ENCODE measurements around the gene ZMYM4. TPM values are rescaled to one million over a fixed set of nuclear protein-coding genes. Genes with fewer than 3 reads are reported as not detected.
A peak's percentile ranks its signal among the peaks of the same experiment; 100 is the strongest.

Gene ZMYM4
- total and polyA plus RNA-seq, 7 donors = 4.2 to 46.0 (median 36.7) TPM

- intact Hi-C loops (cut with DNase I) = no loop called here
- Histone ChIP-seq H3K27ac (no peak overlapping the region), H3K36me3 (peaks cover 0 to 7% (median 0%) of the 10 kb centered on the region in 4 donors), H3K4me1 (peaks cover 0 to 4% (median under 1%) of the 10 kb centered on the region in 4 donors), H3K27me3 (no peaks in the 10 kb centered on the region), H3K9me3 (no peaks in the 10 kb centered on the region), H3K4me3 (no peak overlapping the region)
- TF ChIP-seq POLR2A (IDR thresholded peaks at IDR 0.05) = no peak
- no peak for TF ChIP-seq CTCF (IDR thresholded peaks at IDR 0.05)
- no peak for TF ChIP-seq EP300 (IDR thresholded peaks at IDR 0.05)
- no peak for TF ChIP-seq POLR2AphosphoS5 (IDR thresholded peaks at IDR 0.05)
- DNase-seq = no peak
Measured at GRCh38 chr1:35282172-35282571, 13.7 kb downstream of the ZMYM4 start.

- WGBS, 2 donors = 95% methylated on average over 3 of the region's 3 CpGs
- intact Hi-C loops (cut with DNase I) = no loop called here
Measured at GRCh38 chr1:35284852-35285251, 16.3 kb downstream of the ZMYM4 start.

GRCh38 chr1:35285771-35286606, 17.5 kb downstream of the ZMYM4 start:
- TF ChIP-seq POLR2AphosphoS5 (IDR thresholded peaks at IDR 0.05) = no peak
- TF ChIP-seq CTCF (IDR thresholded peaks at IDR 0.05) = no peak
- no peak for TF ChIP-seq POLR2A (IDR thresholded peaks at IDR 0.05)
- no peak for TF ChIP-seq EP300 (IDR thresholded peaks at IDR 0.05)
- no peak overlapping the region for H3K27ac ChIP-seq
- no peak overlapping the region for H3K4me3 ChIP-seq
- intact Hi-C loops (cut with DNase I) = no loop called here
- no peak for DNase-seq
- H3K27me3 ChIP-seq = no peaks in the 10 kb centered on the region
- peaks cover 0 to 25% (median 20%) of the 10 kb centered on the region in 4 donors for H3K4me1 ChIP-seq
- 77 to 97% methylated on average over 5 of the region's 5 CpGs for WGBS, 2 donors
- peaks cover 0 to 15% (median 0%) of the 10 kb centered on the region in 4 donors for H3K36me3 ChIP-seq
- no peaks in the 10 kb centered on the region for H3K9me3 ChIP-seq

More at GRCh38 chr1:35284852-35285251, 16.3 kb downstream of the ZMYM4 start:
- DNase-seq = no peak
- Histone ChIP-seq H3K36me3 (peaks cover 0 to 9% (median 0%) of the 10 kb centered on the region in 4 donors), H3K4me1 (peaks cover 0 to 25% (median 20%) of the 10 kb centered on the region in 4 donors), H3K4me3 (no peak overlapping the region), H3K27ac (no peak overlapping the region), H3K27me3 (no peaks in the 10 kb centered on the region), H3K9me3 (no peaks in the 10 kb centered on the region)
- TF ChIP-seq POLR2AphosphoS5 (IDR thresholded peaks at IDR 0.05) (no peak), POLR2A (IDR thresholded peaks at IDR 0.05) (no peak), CTCF (IDR thresholded peaks at IDR 0.05) (no peak), EP300 (IDR thresholded peaks at IDR 0.05) (no peak)

GRCh38 chr1:35287807-35288640, 19.5 kb downstream of the ZMYM4 start:
- intact Hi-C loops (cut with DNase I) = no loop called here
- H3K27ac ChIP-seq = peak overlapping the region in 3 of 4 donors; percentile 29 to 53 (median 42)
- no peak for DNase-seq
- H3K27me3 ChIP-seq = no peaks in the 10 kb centered on the region
- no peaks in the 10 kb centered on the region for H3K9me3 ChIP-seq
- peaks cover 0 to 25% (median 20%) of the 10 kb centered on the region in 4 donors for H3K4me1 ChIP-seq
- 84 to 88% methylated on average over 9 of the region's 9 CpGs for WGBS, 2 donors
- peaks cover 0 to 17% (median 0%) of the 10 kb centered on the region in 4 donors for H3K36me3 ChIP-seq
- TF ChIP-seq EP300 (IDR thresholded peaks at IDR 0.05) (no peak), CTCF (IDR thresholded peaks at IDR 0.05) (no peak), POLR2AphosphoS5 (IDR thresholded peaks at IDR 0.05) (no peak), POLR2A (IDR thresholded peaks at IDR 0.05) (no peak)
- no peak overlapping the region for H3K4me3 ChIP-seq
